ENCODE measurements around the gene CEP170B.

DNA sequence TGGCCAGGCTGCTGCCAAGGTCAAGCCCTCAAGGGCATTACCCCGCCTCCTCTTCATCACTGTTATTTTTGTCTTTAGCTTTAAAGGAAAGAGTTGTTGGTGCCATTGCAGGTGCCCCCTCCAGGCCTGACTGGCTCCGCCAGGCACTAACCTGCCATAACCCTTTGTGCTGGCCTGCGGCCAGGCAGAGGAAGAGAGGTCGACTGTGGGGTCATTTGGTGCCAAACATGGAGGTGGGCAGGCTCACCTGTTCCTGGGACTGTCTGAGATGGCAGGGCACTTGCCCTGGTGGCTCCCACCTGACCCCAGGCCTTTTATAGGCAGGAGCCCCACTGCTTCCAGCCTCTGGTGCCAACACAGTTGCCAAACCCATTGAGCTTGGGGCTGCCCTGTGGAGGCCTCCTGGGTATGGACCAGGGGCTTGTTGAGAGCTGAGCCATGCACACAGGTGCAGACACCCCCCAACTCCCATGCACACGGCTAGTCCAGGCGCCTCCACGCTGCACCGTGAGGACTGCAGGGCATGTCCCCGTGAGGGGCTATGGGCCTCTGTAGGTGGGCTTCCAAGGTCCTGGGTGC lies 30.2 kb downstream of the CEP170B start:
- TF ChIP-seq RB1 (IDR thresholded peaks at IDR 0.05; ENCODE audit: low read depth) = no peak
- TF ChIP-seq, protein P1, sequence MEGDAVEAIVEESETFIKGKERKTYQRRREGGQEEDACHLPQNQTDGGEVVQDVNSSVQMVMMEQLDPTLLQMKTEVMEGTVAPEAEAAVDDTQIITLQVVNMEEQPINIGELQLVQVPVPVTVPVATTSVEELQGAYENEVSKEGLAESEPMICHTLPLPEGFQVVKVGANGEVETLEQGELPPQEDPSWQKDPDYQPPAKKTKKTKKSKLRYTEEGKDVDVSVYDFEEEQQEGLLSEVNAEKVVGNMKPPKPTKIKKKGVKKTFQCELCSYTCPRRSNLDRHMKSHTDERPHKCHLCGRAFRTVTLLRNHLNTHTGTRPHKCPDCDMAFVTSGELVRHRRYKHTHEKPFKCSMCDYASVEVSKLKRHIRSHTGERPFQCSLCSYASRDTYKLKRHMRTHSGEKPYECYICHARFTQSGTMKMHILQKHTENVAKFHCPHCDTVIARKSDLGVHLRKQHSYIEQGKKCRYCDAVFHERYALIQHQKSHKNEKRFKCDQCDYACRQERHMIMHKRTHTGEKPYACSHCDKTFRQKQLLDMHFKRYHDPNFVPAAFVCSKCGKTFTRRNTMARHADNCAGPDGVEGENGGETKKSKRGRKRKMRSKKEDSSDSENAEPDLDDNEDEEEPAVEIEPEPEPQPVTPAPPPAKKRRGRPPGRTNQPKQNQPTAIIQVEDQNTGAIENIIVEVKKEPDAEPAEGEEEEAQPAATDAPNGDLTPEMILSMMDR (IDR thresholded peaks at IDR 0.05 in 2 of 3, conservative IDR thresholded peaks at IDR 0.05 in 1 of 3; ENCODE audit: insufficient read depth in 2 of 3, low read depth in 1 of 3, low read length in 3 of 3) = no peak

Measured in K562 (cell line).